Activated CD8-positive, alpha-beta memory T cell treated with anti-CD3 and anti-CD28 coated beads for 4 hours (primary cell): ENCODE measurements around the gene UBXN6.

Source experiments
- DNase-seq, 2 donors: peaks; one replicate each; pipeline ENCODE4 v3.0.0-alpha.2; 2020; ENCODE audit warnings: low read depth in 2 of 2

UBXN6 gene

DNA sequence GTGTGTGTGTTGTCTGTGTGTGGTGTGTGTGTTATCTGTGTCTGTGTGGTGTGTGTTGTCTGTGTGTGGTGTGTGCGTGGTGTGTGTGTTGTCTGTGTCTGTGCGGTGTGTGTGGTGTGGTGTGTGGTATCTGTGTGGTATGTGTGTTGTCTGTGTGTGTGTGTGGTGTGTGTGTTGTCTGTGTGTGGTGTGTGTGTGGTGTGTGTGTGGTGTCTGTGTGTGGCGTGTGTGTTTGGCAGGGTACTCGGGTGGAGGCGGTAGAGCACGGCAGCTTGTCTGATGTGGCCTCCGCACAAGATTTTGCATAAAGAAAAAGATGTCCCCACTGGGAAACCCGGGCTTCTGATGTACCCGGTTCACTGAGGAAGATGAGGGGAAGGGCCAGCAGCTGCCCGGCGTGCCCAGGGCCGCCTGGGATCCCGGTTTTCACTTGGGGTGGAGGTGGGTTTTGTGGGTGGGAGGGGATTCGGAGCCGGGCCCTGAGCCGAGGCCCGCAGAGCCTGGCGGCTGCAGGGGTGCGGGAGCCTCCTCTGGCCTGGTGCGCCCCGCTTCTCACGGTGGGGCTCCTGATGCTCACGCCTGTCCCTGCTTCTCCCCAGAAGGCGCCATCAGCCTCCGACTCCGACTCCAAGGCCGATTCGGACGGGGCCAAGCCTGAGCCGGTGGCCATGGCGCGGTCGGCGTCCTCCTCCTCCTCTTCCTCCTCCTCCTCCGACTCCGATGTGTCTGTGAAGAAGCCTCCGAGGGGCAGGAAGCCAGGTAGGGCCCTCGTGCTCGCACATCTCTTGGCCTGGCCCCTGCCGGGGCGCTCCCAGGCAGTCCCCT is 35.7 kb upstream of the UBXN6 start:
- DNase-seq: no peak

DNA sequence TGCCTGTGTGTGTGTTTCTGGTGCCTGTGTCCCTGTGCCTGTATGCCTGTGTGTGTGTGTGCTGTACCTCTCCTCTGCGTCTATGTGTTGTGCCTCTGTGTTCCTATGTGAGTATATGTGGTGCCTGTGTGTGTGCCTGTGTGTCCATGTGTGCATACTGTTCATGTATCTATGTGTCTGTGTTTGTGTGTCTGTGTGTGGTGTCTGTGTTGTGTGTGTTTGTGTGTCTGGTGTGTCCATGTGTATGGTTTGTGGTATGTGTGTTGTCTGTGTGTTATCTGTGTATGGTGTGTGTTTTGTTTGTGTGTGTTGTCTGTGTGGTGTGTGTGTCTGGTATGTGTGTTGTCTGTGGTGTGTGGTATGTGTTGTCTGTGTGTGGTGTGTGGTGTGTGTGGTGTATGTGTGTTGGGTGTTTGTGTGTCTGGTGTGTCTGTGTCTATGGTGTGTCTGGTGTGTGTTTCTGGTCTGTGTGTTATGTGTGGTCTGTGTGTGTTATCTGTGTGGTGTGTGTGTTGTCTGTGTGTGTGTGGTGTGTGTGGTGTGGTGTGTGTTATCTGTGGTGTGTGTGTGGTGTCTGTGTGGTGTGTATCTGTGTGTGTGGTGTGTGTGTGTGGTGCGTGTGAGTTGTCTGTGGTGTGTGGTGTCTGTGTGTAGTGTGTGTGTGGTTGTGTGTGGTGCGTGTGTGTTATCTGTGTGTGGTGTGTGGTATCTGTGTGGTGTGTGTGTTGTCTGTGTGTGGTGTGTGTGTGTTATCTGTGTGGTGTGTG is 34.9 kb upstream of the UBXN6 start:
- DNase-seq: no peak

DNA sequence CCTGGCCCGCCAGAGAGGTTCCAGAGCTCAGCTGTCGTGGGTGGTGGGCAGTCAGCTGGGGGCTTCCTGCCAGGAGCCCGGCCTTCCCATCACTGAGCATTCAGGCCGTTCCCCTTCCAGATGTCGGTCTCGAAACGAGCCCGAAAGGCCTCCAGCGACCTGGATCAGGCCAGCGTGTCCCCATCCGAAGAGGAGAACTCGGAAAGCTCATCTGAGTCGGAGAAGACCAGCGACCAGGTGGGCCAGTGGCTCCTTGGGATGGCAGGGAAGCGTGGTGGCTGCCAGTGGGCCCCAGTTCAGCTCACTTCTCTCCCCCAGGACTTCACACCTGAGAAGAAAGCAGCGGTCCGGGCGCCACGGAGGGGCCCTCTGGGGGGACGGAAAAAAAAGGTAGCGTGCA is 33.9 kb upstream of the UBXN6 start:
- DNase-seq: no peak

GRCh38 chr19:4488496-4488895 is 30.9 kb upstream of the UBXN6 start:
- DNase-seq: no peak

DNA sequence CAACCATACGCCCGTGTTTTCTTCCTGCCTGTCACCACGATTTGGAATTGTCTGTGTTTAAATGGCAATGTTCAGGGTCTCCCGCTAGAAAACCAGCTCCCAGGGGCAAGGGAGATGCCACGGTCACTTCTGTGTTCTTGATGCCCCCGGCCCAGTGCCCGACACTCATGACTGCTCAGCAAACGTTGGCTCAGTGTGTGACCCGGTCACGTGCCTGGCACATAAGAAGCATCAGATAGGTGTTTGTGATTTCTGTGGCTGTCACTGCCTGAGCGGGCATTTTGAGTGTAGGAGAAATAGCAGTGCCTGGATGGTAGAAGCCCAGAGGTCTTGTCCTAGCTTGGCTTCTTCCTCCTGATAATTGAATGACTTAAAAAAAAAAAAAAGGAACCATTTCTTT is 30.0 kb upstream of the UBXN6 start:
- no peak for DNase-seq

- DNase-seq: no peak
These were observed 25.8 kb upstream of the UBXN6 start for GRCh38 chr19:4483385-4483784.

DNA sequence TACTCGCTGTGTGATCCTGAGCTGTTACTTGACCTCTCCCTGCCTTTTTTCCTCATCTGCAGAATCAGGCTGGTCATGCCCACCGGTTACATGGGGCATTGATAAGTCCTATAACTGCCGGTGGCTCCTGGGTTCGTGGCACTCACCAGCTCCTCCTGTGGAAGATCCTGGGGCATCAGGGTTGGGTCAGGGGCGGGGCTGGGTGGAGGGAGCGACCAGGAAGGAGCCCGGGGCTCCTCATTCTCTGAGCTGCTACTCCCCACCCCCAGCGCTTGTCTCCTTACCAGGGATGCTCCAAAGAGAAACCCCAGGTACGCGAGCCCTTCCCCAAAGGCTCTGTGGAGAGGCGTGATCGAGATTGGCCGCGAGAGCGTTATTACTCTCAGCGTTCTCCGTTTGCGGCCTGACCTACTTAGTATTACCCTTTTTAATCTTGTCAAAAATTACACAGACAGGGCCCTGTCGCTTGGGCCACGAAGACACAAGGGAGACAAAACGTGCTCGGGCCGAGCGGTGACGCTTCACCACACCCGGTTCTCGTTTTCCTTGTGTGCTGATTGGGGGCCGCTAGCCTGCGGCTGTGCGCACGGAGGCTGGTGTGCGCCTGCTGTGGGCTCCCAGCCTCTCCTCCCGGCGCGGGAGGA is 25.2 kb upstream of the UBXN6 start:
- DNase-seq: no peak

GRCh38 chr19:4477034-4477801 is 19.6 kb upstream of the UBXN6 start:
- DNase-seq: no peak

DNA sequence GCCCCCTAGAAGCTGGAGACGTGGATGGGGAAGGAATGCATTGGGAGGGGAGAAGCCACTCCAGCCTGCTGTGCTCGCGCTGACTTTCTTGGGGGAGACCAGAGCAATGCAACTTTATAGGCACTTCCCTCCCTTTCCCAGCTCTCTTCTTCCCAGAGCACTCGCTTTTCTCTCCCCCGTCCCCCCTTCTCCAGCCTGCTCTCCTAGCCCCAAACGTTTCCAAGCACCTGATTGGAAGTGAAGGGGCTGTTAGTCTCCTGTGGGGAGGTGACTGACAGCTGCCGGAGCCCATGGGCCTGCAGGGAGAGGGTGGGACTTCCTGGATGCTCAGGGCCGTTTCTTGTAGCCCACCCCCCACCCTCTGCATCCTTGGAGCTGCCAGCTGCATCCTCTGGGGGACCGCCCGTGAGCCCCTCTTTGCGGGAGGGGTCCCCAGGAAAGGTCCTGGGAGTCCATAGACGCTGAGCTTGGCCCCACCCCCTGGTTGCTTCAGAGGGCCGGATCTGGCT is 17.0 kb upstream of the UBXN6 start:
- DNase-seq: no peak

DNA sequence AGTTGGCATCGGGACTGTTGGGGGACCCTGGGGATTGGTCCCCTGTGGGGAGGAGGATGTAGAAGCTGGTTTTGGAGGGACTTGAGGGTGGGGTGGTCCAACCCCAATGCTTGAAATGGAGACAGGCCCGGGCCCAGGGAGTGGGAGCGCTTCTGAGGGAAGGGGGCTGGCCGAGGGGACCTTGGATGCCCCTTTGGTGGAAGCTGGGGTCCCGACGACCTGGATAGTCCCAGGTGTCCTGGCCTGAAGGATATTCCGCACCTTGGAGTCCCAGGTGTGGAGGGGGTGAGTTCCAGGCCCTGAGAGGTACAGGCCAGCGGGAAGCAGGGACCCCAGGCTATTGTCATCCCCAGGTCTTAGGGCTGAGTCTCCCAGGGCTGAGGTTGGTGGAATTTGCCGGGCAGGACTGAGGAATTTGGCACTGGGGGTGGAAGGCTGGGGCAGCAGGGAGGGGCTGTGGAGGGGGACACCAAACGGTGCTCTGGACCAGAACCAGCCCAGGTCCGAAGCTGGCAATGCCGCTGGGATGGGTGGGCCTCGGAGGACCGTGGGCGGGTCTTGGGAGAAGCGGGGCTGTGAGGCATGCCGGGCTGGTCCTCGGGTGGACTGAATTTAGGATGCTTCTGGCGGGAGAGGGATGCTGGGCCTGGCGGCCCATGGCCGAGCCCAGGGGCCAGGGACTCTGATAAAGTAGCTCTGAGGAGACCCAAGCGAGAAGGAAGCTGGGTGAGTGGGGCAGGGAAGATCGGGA is 16.3 kb upstream of the UBXN6 start:
- no peak for DNase-seq

- DNase-seq: no peak
These were observed 15.6 kb upstream of the UBXN6 start for GRCh38 chr19:4473011-4473762.

DNA sequence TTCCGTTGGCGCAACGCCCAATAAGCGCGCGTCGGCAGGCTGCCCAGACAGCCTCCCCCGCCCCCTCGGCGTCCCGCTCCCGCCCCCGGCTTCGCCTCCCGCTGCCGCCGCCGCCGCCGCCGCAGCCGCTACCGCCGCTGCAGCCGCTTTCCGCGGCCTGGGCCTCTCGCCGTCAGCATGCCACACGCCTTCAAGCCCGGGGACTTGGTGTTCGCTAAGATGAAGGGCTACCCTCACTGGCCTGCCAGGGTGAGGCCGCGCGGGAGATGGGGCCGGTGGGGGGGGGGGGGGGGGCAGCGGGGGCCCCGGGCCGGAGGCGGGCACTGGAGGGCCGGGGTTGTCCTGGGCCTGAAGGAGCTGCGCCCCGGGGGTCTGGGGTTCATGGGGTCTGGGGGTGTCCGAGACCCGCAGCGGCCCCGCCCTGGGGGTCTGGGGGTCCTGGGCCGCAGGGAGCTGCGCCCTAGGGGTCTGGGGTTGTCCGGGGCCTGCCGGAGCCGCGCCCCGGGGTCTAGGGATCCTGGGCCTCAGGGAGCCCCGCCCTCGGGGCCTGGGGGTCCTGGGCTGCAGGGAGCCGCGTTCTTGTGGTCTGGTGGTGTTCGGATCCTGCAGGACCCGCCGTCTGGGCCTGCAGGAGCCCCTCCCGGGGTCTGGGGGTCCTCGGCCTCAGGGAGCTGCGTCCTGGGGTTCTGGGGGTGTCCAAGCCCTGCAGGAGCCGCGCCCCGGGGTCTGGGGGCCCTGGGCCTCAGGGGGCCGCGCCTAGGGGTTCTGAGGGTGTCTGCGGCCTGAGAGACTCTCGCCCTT is 14.8 kb upstream of the UBXN6 start, which contains the start of gene HDGFL2:
HDGFL2 (plus strand) TSS at position 124 of the 801 bp plus-strand sequence; CDS start at position 178, 54 bp downstream.
- DNase-seq: no peak

DNA sequence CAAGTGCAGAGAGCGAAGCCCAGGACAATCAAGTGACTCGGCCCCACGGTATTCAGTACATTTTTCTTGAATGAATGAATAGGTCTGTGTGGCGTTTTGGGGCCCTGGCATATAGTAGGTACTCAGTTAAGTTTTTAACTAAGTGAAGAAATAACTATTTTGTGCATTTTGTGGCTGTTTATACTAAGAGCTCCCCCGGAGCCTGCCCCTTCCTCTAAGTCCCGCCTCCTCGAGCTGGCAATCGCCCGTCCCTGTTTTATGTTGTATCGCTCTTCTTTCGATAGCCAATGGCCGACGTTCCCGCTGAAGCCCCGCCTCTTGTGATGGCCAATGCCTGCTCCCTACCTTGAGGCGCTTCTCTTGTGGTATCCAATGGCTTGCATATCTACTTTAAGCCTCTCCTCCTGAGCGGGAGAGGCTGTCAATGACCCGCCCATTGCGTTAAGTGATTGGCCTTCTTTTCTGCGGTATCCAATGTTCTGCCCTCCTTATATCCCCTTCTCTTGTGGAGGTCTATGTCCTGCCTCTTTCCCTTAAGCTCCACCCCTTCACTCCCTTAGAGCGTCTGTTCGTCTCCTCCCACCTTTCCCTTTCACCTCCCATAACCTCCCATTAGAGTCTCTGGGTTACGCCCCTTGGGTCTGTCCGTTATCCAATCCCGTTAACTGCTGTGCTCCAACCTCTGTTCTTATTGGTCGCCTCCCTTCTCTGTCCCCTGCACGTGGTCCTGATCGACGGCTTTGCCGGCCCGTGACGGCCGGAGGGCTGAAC is 14.0 kb upstream of the UBXN6 start:
- DNase-seq: peak; percentile 92 to 96

- no peak for DNase-seq
These were observed 10.2 kb upstream of the UBXN6 start for GRCh38 chr19:4467835-4468234.

- DNase-seq: no peak
These were observed 7.4 kb upstream of the UBXN6 start for GRCh38 chr19:4464815-4465581.

GRCh38 chr19:4456843-4457653 is 546 bp downstream of the UBXN6 start:
- DNase-seq: peak in 1 of 2 donors; percentile 11

- no peak for DNase-seq
These were observed 1.1 kb downstream of the UBXN6 start for GRCh38 chr19:4456476-4456842.
